HG02588 (cell line): Measurements from ENCODE around the gene ARMC7.
A peak's percentile ranks its signal among the peaks of the same experiment; 100 is the strongest.
"Not testable (repeated sequence)": the region's sequence is repeated elsewhere in the genome, so short reads cannot be mapped to it uniquely, and the experiment has no call there.

Experiments used
- ATAC-seq: cut with Tn5 transposase; IDR thresholded peaks from one replicate; pipeline ENCODE4 v1.9.1; 2021; ENCODE audit warnings: mild to moderate bottlenecking, moderate library complexity; ENCODE audit not compliant: unreplicated experiment

ARMC7 gene

DNA sequence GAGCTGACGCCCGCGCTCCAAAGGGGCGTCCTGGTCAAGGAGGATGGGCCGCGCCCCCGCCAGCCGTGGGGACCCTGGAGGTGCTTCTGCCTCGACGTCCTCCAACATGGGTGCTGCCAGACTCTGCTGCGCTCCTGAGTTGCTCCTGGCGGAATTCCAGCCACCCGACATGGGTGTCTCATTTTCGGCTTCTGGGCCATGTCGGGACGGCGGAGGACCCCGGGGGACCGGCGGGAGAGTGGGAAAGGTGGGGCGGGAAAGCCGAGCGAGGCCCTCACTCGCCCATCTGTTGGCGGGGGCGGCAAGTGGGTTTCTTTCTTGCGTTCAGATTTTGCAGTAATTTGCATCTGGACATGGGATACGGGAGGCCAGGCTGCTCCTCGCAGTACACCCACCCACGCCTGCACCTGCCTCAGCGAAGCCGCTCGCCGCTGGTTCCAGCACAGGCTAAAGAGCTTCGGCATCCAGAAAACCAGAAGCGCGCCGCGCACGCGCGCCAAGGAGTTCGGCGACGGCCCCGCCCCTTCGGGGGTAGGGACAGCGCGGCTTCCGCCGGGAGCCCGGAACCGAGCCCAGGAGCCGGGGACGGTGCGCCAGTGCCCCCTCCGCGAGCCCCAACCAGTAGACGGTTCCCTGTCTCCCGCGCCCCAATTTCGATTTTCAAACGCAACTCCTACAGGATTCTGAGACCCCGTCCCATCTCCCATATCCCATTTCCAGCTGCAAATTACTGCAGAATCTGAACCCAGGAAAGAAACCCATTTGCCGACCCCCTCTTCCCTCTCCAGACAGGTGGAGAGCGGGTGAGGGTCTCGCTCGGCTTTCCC, at the start of gene ARMC7:
TSS of gene ARMC7 (plus strand) at position 563 of the 827 bp plus-strand sequence. CDS start 320 bp downstream, outside the sequence.
- peak; percentile 77 for ATAC-seq

DNA sequence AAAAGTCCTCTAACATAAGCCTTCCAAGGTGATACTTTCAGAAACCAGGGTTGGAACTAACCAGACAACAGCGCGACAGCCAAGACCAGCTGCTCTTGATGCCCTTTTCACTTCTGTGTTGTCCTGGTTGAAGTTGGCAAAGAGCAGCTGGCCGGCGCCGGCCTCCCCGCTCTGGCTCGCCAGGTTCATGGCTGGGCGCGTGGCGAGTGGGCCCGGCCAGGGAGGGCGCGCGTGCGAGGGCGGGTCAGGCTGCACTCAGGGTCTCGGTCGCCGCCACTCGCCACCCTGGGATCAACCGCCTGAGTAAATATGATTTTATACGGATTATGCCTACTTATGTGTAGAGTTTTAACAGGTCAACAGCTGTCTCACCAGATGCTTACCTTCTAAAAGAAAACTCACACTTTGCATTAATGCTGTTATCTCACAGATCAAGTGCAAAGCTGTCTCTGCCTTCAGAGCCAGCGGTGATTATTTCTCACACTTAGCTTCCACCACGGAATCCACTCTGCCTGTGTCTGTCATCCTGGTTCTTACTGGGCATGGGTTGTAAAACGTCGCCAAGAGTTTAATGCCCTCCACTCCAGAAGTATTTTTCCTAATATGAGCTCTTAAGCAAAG, 49.2 kb upstream of the ARMC7 start:
- ATAC-seq = no peak

DNA sequence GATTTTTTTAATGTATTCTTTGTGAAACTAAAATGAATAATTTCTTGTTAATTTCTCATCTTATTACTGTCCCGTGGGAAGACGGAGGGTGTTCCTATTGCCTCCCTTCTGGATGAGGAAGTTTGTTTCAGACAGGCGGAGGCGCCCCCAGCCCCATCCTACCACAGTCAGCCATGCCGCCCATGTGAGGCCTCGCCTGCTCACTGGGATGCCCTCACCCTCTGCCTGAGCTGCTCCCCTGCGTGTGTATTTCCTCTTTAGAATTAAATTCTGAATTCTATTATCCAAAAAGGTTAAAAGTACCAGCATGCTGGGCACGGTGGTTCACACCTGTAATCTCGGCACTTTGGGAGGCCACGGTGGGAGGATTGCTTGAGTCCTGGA, 48.7 kb upstream of the ARMC7 start:
- no peak for ATAC-seq

DNA sequence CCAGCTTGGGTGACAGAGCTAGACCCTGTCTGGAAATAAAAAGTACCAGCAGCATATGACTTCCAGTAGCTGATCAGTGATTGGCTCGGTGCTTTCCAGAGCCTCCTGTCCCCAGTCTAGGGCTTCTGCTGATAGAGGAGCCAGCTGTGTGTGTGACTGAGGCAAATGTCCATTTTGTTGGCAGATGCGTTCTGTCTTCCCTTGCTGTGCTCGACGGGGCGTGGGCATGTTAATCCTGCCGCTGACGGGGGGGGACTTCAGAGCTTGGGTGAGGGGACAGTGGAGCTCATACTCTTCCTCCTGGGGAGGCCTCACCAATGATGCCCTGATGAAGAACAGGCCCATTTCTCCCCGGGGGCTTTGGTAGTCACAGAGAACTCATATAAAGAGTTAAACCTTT, 48.2 kb upstream of the ARMC7 start:
- ATAC-seq = no peak

DNA sequence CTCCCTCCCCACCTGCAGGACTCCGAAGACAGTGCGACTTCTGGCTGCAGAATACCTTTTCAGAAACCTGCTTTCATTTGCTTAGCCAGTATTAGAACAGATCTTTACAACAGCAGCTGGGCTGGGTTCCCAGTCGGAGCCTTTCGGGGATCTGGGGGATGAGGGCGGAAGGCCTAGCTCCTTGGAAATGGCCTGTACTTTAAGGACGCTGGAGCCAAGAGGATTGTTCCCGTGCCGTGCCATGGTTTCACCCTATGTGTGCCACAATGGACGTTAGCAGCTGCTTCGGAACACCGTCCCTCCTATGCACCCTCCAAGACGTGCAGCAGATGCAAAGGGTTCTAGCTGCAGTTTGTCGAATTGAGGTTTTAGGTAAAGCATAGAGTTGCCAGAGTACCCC, 46.6 kb upstream of the ARMC7 start:
- no peak for ATAC-seq

DNA sequence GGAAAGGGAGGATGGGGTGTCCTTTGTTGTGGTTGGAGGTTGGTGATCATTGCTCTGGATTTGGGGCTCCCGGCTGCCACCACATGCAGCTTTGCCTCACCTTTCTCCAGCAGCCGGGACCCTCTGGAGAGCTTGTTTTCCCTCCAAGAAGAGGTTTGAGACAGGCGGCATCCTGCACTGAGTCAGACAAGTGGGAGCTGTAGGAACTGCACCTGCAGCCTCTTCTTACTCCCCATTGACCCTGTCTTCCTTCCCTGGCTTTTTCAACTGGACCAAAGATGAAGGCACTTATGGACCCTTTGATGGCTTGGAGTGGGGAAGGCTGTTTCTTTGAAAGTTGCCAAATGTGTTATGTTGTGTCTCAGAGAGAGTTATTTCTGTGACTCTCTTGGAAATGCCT, 46.1 kb upstream of the ARMC7 start:
- no peak for ATAC-seq

DNA sequence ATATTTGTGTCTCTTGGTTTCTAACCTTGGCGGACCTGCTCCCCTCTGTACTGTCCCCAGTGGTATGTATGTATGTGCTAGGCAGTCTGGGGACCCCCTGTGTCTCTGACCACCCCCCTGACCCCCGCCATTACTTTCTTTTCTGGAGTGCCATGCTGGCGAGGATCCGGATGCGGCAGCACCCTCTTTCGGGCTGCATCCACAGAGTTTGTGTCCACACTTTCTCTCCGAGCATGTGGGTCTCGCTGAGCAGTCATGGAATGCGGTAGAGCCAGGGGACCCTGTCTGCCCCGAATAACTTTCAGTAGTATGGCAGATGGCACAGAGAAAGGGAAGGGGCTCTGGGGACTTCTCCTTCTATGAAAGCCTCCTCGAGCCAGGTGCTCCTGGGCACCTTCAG, 45.7 kb upstream of the ARMC7 start:
- no peak for ATAC-seq

DNA sequence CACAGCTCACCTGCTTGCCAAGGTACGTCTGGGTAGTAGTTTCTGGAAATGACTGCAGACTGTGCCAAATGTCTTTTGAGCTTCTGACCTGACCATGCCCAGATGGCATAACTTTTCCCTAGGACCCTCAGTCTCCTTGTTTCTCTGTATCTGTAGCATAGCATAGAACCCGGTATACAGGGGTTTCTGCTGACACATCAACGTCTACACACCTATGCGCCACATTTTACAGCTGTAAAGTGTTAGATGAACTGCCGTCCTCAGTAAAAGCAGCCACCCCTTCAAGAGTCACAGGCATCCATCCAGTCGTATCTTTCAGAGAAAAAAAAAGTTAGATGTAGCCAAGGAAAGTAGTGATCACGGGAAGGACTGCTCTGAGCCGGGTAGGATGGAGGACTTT, 45.3 kb upstream of the ARMC7 start:
- no peak for ATAC-seq

DNA sequence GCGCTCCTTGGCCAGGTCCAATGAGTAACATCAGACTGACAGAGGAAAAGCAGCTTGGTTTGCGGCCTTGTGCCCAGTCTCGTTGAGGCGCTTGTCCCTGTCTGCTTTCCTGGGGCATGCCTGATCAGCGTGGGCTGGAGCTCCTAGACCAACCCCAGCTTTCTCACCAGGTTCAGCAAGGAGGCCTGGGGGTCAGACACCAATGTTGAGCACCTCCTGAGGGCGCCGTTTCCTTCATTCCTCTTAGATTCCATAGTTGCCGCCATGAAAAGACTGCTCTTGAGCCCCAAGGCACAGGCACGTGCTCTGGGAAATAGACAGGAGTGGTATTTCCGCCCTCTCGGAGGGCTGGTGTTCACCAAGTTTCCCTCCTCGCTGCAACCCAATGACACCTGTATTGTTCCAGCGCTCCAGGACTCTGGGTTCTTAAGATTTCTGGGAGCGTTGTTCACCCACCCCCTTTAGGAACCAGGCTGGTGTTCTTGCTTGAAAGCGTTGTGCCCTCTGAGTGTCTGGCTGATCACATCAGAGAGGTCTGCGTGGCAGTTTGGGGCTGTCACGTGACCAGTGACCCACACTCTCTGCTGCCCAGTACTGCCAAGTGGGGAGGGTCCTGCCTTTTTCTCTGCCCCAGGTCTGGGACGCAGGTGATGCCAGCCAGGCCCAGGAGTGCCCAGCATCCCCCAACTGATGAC, 44.8 kb upstream of the ARMC7 start:
- no peak for ATAC-seq

DNA sequence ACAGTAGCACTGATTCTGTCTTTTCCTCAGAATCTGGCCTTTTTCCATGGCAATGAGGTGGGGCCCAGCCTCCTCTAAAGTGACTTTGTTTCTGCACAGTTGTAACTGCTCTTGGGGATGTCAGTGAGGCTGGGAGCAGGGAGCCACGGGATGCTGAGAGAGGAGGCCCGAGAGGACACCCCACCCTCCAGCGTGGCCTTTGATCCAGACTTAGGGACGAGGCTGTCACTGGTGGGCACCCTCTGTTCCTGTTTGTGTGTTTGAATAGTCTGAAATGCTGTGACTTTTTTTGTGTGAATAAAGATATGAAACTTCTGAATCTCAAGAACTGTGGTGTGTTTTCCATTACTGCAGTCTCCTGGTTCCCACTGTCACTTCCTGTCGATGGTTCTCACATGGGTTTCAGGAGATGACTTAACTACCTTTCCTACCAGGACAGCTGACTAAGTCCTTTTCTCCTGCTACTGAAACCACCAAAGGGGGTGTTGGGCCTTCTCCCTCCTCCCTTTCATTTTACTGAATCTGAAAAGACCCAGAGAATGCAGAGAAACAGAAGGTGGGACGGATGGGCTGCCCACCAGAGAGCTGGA, 44.1 kb upstream of the ARMC7 start:
- no peak for ATAC-seq

DNA sequence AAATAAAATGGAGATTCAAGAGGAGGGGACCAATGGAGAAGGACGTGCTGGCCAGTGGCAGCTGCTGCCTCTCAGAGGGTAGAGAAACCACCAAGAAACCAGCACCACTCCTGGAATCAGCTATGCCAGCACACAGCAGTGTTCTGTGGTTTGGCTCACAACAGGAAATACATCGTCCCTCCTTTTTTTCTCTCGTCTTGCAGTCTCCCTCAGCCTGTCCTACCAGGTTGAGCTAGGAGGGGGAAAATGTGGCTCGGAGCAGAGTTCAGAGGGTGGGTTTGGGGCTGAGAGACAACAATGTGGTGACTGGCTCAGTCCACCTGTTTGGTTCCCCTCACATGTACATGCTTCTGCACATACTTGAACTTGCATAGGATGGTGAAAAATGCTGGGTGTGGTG, 41.9 kb upstream of the ARMC7 start:
- no peak for ATAC-seq

DNA sequence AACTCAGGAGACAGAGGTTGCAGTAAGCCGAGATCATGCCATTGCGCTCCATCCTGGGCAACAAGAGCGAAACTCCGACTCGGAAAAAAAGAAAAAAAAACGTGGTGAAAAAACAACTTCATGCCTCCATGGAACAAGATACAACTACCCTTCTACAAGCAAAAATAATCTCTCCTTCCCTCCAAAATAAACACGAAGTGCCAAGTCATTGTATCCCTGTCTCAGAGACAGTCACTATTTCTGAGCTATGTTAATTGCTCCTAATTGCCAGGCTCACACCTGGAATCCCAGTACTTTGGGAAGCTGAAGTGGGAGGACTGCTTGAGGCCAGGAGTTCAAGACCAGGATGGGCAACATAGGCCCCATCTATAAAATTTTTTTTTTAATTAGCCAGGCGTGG, 41.0 kb upstream of the ARMC7 start:
- no peak for ATAC-seq

DNA sequence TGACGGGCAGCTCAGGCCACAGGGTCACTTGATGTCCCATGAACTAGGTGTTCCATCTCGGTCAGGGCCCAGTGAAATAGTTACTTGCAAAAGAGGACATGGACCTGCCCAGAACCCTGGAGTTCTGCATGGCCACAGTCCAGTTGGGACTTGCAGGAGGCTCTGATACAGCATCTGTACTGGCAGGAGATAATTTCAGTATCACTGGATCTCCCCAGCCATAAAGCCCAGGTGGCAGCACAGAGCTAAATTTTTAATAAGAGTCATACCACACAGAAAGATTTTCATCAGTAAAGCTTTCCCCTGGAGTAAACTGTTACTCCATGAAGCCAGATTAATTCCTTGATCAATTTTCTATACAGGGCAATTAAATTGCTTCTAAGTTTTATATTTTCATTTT, 40.0 kb upstream of the ARMC7 start:
- ATAC-seq = no peak

DNA sequence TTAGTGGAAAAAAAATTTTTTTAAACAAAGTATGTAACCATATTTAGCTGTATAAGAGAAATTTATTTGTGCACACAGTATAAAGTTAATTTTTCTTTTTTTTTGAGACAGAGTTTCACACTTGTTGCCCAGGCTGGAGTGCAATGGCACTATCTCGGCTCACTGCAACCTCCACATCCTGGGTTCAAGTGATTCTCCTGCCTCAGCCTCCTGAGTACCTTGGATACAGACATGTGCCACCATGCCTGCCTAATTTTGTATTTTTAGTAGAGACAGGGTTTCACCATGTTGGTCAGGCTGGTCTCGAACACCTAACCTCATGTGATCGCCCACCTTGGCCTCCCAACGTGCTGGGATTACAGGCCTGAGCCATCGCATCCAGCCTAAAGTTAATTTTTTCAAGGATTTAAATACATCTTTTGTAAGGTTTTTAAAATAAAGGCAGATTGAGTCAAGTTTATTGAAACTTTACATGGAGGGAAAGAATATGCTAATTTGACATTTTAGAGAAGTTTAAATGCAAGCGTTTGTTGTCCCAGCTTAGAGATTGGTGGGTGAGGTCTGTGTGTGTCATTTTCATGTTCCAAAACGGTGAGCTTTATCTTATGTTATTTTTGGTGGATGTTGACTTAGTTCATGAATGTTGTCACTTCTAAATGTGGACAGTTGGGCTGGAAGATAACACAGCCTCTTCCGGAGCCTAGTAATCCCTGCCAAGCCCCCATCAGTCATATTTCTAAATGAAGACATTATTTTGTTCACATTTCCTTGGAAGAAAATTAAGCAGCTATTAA, 38.1 kb upstream of the ARMC7 start:
- not testable (repeated sequence) for ATAC-seq

DNA sequence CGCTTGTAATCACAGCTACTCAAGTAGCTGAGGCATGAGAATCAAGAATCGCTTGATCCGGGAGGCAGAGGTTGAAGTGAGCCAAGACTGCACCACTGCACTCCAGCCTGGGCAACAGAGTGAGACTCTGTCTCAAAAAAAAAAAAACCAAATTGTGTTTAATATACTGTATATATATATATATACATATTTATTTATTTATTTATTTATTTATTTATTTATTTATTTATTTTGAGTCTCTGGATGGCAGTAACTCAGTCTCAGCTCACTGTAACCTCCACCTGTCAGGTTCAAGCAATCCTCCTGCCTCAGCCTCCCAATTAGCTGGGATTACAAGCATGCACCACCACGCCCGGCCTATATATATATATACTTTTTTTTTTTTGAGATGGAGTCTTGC, 36.9 kb upstream of the ARMC7 start:
- ATAC-seq = not testable (repeated sequence)

DNA sequence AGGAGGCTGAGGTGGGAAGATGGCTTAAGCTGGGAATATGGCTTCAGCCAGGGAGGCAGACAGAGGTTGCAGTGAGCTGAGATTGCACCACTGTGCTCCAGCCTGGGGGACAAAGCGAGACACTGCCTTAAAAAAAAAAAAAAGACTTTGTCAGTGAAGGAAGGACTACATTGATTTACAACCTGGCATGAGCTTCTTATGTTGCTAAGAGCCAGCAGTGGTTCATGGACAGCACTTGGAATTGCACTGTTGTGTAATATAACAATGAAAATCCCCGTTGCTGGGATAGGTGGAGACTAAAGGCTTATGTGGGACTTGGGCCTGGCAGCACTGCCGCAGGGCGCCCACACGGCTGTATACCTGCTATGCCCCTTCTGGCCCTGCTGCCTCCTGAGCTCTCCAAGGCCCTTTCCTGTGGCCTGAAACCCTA, 36.1 kb upstream of the ARMC7 start:
- ATAC-seq = no peak

DNA sequence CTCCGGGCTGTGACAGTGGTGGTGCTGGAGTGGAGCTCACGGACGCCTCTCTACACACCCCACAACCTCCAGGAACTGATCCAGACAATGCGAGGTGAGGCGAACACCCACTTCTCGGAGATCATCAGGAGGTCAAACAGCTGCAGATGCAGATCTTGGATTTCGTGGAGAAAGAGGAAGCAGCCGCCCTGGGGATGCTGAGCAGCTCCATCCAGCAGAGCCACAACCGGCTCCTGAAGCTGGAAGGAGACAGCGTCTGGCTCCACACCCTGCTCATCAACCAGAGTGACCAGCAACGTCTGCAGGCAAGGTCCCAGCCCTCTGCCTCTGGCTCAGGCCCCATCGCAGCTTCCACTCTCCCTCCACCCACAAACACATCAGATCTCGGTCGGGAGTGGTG, 35.2 kb upstream of the ARMC7 start:
- ATAC-seq = no peak

DNA sequence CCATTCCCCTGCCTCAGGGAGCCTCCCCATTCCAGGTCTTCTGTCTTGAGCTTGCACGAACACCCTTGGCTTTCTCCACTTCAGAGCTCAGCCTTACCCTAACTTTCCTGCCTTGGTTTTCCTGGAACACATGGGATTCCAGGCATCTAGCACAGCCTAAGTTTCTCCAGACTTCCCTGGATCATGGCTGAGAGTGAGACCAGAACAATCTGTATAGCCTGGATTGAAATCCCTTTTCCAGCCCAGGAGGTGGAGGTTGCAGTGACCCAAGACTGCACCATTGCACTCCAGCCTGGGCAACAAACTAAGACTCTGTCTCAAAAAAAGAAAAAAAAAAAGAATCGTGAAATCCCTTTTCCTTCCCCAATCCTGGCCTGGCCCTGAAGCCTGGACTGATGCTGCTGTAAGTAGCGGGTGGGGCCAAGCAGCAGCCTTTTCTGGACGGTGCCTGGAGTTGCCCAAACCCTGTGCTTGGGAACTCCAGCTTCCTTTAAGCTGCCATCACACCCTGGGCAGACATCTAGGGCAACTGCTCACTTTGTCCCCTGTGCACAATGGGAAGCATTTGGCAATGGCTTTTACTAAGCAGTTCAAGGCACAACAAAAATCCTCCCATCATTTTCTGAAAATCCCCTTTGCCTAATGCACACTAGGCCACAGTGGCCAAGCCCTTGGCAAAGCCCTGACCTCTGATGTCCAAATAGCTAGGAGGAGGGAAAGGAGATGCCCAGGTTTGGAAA, 34.0 kb upstream of the ARMC7 start:
- ATAC-seq = no peak

DNA sequence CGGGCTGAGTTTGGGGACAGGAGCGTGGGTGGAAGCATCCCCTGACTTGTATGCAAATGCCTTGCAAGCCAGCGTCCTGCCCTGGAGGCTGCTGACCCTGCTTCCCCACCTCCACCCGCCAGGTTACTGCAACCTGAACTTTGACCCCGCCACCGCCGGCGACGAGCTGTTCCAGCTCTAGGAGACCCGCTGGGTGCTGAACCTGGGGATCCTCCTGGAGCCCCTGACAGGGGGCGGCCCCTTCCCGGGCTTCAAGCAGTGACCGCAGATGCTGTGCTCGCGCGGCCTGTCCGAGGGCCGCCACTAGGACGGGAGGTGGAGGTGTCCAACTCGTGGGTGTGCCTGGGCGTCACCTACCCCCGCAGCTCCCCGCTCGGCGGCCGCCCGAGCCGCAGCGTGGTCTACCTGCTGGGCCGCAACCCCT, 32.7 kb upstream of the ARMC7 start:
- no peak for ATAC-seq
